Measurements from ENCODE around the gene DESI2.

DNA sequence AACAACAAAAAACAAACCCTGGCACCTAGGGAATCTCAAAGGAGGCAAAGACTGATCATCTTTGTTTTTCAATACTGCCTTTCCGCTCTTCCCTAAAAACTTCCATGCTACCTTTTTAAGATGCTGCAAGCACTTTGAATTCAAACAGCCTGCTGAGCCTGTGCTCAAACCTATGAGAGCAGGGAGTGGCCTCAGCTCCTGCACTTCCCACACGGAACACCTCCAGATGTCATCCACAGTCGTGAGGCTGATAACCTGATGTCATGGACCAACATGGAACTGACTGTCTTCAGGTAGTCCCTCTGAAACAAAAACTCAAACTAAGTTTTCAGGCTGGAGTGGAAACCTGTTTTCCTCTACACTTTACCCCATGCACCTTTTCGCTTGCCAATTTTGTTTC is 46.8 kb downstream of the DESI2 start:
- TF ChIP-seq, protein P1, sequence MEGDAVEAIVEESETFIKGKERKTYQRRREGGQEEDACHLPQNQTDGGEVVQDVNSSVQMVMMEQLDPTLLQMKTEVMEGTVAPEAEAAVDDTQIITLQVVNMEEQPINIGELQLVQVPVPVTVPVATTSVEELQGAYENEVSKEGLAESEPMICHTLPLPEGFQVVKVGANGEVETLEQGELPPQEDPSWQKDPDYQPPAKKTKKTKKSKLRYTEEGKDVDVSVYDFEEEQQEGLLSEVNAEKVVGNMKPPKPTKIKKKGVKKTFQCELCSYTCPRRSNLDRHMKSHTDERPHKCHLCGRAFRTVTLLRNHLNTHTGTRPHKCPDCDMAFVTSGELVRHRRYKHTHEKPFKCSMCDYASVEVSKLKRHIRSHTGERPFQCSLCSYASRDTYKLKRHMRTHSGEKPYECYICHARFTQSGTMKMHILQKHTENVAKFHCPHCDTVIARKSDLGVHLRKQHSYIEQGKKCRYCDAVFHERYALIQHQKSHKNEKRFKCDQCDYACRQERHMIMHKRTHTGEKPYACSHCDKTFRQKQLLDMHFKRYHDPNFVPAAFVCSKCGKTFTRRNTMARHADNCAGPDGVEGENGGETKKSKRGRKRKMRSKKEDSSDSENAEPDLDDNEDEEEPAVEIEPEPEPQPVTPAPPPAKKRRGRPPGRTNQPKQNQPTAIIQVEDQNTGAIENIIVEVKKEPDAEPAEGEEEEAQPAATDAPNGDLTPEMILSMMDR (IDR thresholded peaks at IDR 0.05 in 4 of 5, conservative IDR thresholded peaks at IDR 0.05 in 1 of 5) = no peak
- no peak for TF ChIP-seq POLR2A (IDR thresholded peaks at IDR 0.05)
